ENCODE measurements around the gene TMEM176A.

- TF ChIP-seq CTCF (IDR thresholded peaks at IDR 0.05) (no peak), POLR2A (IDR thresholded peaks at IDR 0.05) (no peak), POLR2AphosphoS5 (IDR thresholded peaks at IDR 0.05) (no peak)
These were observed 4.2 kb downstream of the TMEM176A start for GRCh38 chr7:150804802-150805201.
